Activated T-helper 2 cell treated with anti-CD3 and anti-CD28 coated beads, Interferon-gamma antibody, Interleukin-2, Interleukin-4, amounts not matched to agents 10 μg/mL and 5 μg/mL and 100 μg/mL, durations not matched to agents 14 hours and 24 hours and 36 hours (primary cell): ENCODE data around the gene DNAJC22. TPM values are rescaled to one million over a fixed set of nuclear protein-coding genes. Genes with fewer than 3 reads are reported as not detected.
"Not testable (repeated sequence)": the region's sequence is repeated elsewhere in the genome, so short reads cannot be mapped to it uniquely, and the experiment has no call there.

ENCODE experiments used
- DNase-seq: peaks from one replicate; pipeline ENCODE4 v3.0.0; 2021; ENCODE audit warnings: low spot score
- H3K27ac Mint-ChIP-seq: one replicate; pipeline ENCODE4 v1.8.0; 2021; ENCODE audit warnings: mixed read lengths
- H3K27me3 Mint-ChIP-seq: one replicate; pipeline ENCODE4 v1.8.0; 2021; ENCODE audit warnings: low read depth, mixed read lengths
- H3K36me3 Mint-ChIP-seq: one replicate; pipeline ENCODE4 v1.8.0; 2021; ENCODE audit warnings: low read depth, mixed read lengths
- H3K4me1 Mint-ChIP-seq: one replicate; pipeline ENCODE4 v1.8.0; 2021; ENCODE audit warnings: low read depth, mixed read lengths
- H3K4me3 Mint-ChIP-seq: one replicate; pipeline ENCODE4 v1.8.0; 2021; ENCODE audit warnings: low read depth, mild to moderate bottlenecking, moderate library complexity, mixed read lengths
- H3K9me3 Mint-ChIP-seq: one replicate; pipeline ENCODE4 v1.8.0; 2021; ENCODE audit warnings: mixed read lengths
- intact Hi-C: fragments of 100-400 bp; cut with micrococcal nuclease; formaldehyde crosslinking; loops from one replicate; pipeline ENCODE4 v1.15.1; 2023
- total RNA-seq: library from RNA; stranded (reverse); gene quantifications from 2 replicates; pipeline ENCODE4 v1.2.3, GENCODE V29; 2022

DNAJC22 gene
- total RNA-seq, 1 donor from 2014 or later: 0.09 TPM

DNA sequence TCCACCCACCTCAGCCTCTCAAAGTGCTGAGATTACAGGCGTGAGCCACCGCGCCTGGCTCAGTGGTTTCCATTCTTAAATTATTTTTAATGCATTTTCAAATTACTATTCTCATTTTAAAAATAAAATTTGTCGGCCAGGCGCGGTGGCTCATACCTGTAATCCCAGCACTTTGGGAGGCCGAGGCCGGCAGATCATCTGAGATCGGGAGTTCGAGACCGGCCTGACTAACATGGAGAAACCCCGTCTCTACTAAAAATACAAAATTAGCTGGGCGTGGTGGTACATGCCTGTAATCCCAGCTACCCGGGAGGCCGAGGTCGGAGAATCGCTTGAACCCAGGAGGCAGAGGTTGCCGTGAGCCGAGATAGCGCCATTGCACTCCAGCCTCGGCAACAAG lies 12.9 kb upstream of the DNAJC22 start:
- peaks cover 31% of the 10 kb centered on the region for H3K36me3 Mint-ChIP-seq
- H3K27me3 Mint-ChIP-seq: peaks cover 53% of the 10 kb centered on the region
- peaks cover 17% of the 10 kb centered on the region for H3K4me1 Mint-ChIP-seq
- H3K27ac Mint-ChIP-seq, H3K4me3 Mint-ChIP-seq, DNase-seq, H3K9me3 Mint-ChIP-seq: not testable (repeated sequence)
- intact Hi-C loops: loop anchor here (2.0 kb wide), 1 partner anchor 13 kb away; the partner anchor contains the start of gene DNAJC22

DNA sequence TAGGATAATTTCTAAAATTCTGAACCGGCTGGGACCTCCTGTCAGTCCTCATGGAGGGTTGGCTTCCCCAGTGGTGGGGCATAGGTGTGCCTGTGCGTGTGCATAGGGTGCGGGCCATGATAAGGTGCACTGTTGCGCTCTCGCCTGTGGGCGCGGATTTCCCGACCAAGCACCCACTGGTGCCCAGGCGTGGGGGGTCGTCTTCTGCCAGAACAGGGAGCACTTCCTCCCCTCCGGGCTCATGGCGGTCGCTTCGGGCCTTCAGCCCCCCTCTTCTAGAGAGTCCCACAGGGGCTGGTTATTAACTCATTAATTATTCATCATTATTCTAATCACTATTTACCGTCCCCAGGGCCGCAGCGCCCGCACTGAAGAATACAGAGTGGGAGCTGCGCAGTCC lies 12.5 kb upstream of the DNAJC22 start:
- DNase-seq: no peak
- Mint-ChIP-seq H3K4me3 (no peak overlapping the region), H3K9me3 (no peaks in the 10 kb centered on the region), H3K4me1 (peaks cover 17% of the 10 kb centered on the region), H3K27me3 (peaks cover 57% of the 10 kb centered on the region), H3K27ac (no peak overlapping the region), H3K36me3 (peaks cover 28% of the 10 kb centered on the region)
- intact Hi-C loops: no loop called here

- no peak overlapping the region for H3K4me3 Mint-ChIP-seq
These were observed 12.0 kb upstream of the DNAJC22 start for GRCh38 chr12:49334681-49335080.

DNA sequence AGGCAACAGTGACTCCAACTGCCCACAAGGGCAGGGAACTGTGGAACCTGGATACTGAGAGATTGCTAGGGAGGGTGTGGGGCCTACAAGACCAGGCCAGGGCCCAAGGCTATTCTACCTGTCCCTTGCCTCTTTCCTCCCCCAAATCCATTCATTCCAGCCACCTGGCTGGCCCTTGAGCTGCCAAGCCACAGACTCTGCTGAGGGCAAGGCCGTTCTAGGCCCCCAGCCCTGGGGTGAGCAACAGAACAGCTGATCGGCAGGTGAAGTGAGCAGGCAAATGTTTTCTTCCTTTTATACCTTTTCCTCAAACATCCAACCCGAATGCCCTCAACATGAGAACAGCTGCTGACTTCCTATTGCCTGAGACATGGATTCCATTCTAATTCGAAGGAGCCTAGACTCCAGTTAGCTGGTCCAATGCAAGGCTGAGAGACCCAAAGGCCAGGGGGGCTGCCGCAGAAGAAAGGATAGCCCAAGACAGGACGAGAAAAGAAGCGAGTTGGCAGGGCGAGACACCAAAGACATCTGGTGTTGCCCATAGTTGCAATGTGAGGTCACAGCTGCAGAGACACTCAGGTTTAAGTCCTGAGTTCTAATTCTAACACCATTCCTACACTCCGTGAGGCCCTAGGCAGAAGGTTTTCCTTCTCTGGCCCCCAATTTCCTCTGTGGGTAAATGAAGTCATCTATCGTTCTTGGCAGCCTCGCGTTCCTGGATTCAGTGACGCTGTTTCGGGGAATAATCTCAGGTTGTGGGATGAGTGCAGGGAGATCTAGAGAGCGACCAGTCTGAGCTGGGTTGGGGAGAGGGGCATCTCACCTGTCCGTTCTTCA lies 11.4 kb upstream of the DNAJC22 start:
- no peak for DNase-seq
- Mint-ChIP-seq H3K36me3 (peaks cover 21% of the 10 kb centered on the region), H3K27me3 (peaks cover 68% of the 10 kb centered on the region), H3K4me1 (peaks cover 17% of the 10 kb centered on the region), H3K27ac (no peak overlapping the region), H3K4me3 (no peak overlapping the region), H3K9me3 (no peaks in the 10 kb centered on the region)
- intact Hi-C loops: loop anchor here (5.0 kb wide), 1 partner anchor 353 kb away; no protein-coding TSS in a partner anchor

More at GRCh38 chr12:49334681-49335080, 12.0 kb upstream of the DNAJC22 start:
- no peak overlapping the region for H3K27ac Mint-ChIP-seq
- H3K9me3 Mint-ChIP-seq: no peaks in the 10 kb centered on the region
- DNase-seq: no peak
- peaks cover 17% of the 10 kb centered on the region for H3K4me1 Mint-ChIP-seq
- peaks cover 62% of the 10 kb centered on the region for H3K27me3 Mint-ChIP-seq
- intact Hi-C loops: loop anchor here (5.0 kb wide), 1 partner anchor 352 kb away; no protein-coding TSS in a partner anchor
- peaks cover 26% of the 10 kb centered on the region for H3K36me3 Mint-ChIP-seq

GRCh38 chr12:49335955-49336644 lies 10.6 kb upstream of the DNAJC22 start:
- DNase-seq: no peak
- H3K4me1 Mint-ChIP-seq: peaks cover 17% of the 10 kb centered on the region
- no peak overlapping the region for H3K4me3 Mint-ChIP-seq
- peaks cover 76% of the 10 kb centered on the region for H3K27me3 Mint-ChIP-seq
- intact Hi-C loops: loop anchor here (5.0 kb wide), 1 partner anchor 354 kb away; no protein-coding TSS in a partner anchor
- peaks cover 16% of the 10 kb centered on the region for H3K36me3 Mint-ChIP-seq
- H3K27ac Mint-ChIP-seq: no peak overlapping the region
- no peaks in the 10 kb centered on the region for H3K9me3 Mint-ChIP-seq

DNA sequence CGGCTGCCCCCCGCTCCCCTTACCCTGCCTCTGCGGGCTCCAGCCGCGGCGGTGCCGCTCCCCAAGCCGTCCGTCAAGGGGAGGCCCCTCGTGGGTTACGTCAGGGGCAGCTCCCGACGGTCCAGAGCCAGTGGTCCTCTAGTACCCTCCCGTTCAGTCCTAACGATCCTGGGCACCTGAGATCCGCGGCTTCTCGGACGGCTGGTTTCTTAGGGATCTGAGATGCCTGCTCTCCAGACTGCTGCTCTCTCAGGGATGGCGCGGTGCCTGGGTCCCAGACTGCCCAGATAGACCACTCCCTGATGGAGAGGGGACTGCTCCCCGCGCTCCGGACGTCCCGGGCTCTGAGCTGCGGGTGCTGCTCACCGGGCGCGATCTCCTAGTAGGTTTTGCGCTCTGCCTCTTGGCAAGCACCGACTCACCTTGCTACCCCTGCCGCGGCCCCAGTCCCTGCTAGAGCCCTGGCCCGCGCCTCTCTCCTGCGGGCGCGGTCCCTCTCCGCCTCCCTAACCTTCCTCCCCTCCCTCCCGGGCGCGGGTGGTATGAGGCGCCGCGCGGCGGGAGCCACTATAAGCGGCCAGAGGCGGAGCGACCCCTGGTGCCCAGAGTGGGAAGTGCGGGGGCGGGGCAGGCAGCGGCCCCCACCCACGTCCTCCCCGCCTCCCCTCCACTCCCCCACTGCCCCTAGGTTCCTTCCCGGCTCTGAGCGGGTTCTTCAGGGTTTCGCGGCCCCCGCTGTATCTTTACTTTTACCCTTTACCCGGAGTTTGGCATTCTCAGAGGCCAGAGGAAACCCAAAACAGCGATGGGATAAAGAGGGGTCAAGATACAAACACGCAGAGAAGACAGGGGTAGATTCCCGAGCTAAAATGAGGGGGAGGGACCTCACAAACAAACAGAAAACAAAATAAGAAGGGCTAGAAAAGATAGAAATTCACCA lies 9.8 kb upstream of the DNAJC22 start, which contains the start of gene C1QL4:
C1QL4 (minus strand) TSS at position 544 of the 940 bp plus-strand sequence. CDS start 711 bp downstream, outside the sequence.
- intact Hi-C loops: loop anchor here (5.0 kb wide), 1 partner anchor 355 kb away; no protein-coding TSS in a partner anchor
- peaks cover 78% of the 10 kb centered on the region for H3K27me3 Mint-ChIP-seq
- no peak within 1 kb of the TSS for H3K27ac Mint-ChIP-seq
- H3K9me3 Mint-ChIP-seq: no peaks in the 10 kb centered on the region
- H3K4me1 Mint-ChIP-seq: peaks cover 17% of the 10 kb centered on the region
- peak within 1 kb of the TSS; percentile 59 for H3K4me3 Mint-ChIP-seq
- peaks cover 8% of the 10 kb centered on the region for H3K36me3 Mint-ChIP-seq
- DNase-seq: peak; percentile 82

DNA sequence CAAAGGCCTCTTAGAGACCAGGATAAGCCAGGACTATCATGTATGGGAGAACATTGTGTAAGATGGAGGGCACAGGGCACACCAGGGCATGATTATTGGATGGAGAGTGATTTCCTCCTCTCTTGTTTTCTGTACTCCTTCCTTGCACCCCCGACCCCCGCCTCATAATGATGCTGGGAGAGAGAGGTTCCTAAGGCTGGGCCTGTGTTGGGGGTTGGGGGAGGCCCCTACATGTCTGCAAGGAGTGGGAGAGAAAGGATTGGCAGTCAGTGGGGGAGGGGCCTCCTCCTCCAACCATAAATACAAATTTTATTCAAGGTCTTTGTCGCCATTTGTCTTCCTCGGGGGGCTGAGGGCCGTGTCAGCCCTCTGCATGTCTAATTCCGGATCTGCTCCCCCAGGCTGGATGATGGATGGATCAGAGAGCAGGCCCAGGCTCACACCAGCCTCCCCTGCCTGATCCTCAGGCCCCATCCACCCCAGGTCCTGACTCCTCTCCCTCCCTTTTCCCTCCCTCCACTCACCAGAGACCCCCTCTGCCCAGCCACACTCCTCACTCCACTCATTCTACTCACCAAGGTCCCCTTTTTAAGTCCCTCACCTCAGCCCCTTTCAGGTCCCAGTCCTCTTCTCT lies 7.7 kb upstream of the DNAJC22 start:
- intact Hi-C loops: loop anchor here (2.0 to 5.0 kb wide), 2 partner anchors 248 to 357 kb away; no protein-coding TSS in a partner anchor
- Mint-ChIP-seq H3K27me3 (peaks cover 79% of the 10 kb centered on the region), H3K4me3 (no peak overlapping the region)

DNA sequence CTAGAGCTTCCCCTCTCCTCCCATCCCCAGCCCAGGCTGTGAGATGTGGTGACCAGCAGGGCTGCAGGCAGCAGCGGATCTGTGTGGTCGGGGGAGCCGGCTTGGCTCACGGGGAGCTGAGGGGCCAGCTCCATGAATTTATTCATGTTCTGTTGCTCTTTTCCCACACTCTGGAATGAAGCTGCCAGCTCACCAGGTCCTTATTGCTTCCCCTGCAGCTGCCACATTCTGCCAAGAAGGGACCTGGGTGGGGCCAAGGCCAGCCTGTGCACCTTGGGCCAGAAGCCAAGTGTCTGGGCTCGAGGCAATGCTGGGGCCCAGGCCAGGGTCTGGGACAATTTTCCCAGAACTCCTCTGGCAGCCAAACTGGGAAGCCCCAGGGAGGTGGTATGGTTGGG lies 7.2 kb upstream of the DNAJC22 start:
- no peak for DNase-seq
- Mint-ChIP-seq H3K27me3 (peaks cover 80% of the 10 kb centered on the region), H3K4me1 (peaks cover 25% of the 10 kb centered on the region), H3K36me3 (no peaks in the 10 kb centered on the region), H3K9me3 (no peaks in the 10 kb centered on the region), H3K27ac (no peak overlapping the region), H3K4me3 (no peak overlapping the region)
- intact Hi-C loops: loop anchor here (2.0 to 5.0 kb wide), 2 partner anchors 249 to 357 kb away; no protein-coding TSS in a partner anchor

More for the DNA sequence above, 7.7 kb upstream of the DNAJC22 start:
- H3K4me1 Mint-ChIP-seq: peaks cover 23% of the 10 kb centered on the region
- H3K9me3 Mint-ChIP-seq: no peaks in the 10 kb centered on the region
- H3K27ac Mint-ChIP-seq: no peak overlapping the region
- DNase-seq: no peak
- H3K36me3 Mint-ChIP-seq: no peaks in the 10 kb centered on the region

DNA sequence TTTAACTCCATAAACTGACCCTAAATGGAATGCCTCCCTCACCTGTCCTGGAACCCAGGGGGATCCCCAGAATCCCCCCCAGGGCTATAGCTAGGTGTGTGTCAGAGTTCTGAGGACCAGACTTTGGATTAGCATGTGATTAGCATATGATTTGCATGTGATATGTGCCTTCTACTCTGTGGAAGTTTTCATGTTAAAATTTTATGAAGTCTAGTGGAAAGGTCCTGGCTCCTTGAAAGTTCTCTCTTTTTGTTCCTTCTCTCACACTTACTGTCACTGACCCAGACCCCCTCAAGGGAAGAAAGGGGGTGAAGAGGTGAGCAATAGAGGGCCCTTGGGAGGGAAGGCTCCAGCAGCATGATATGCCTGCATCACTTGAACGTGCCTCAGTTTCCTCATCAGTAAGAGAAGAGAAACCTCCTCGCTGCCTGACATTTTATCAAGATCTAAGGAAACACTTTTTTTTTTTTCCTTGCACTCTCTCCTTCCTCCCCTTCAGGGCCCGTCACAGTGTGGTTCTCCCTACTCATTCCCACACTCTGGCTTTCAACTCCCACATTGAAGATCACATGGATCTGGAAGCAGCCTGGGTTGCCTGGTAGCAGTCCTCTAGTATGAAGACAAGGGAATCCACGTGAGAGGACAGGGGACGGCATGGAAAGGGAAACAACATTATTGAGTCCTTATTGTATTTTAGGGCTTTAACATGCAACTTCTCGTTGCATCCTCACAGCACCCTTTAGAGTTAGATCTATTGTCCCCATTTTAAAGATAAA lies 6.4 kb upstream of the DNAJC22 start:
- no peak overlapping the region for H3K27ac Mint-ChIP-seq
- peaks cover 75% of the 10 kb centered on the region for H3K27me3 Mint-ChIP-seq
- no peak for DNase-seq
- no peaks in the 10 kb centered on the region for H3K36me3 Mint-ChIP-seq
- H3K4me1 Mint-ChIP-seq: peaks cover 25% of the 10 kb centered on the region
- intact Hi-C loops: no loop called here
- H3K9me3 Mint-ChIP-seq: no peaks in the 10 kb centered on the region
- no peak overlapping the region for H3K4me3 Mint-ChIP-seq

DNA sequence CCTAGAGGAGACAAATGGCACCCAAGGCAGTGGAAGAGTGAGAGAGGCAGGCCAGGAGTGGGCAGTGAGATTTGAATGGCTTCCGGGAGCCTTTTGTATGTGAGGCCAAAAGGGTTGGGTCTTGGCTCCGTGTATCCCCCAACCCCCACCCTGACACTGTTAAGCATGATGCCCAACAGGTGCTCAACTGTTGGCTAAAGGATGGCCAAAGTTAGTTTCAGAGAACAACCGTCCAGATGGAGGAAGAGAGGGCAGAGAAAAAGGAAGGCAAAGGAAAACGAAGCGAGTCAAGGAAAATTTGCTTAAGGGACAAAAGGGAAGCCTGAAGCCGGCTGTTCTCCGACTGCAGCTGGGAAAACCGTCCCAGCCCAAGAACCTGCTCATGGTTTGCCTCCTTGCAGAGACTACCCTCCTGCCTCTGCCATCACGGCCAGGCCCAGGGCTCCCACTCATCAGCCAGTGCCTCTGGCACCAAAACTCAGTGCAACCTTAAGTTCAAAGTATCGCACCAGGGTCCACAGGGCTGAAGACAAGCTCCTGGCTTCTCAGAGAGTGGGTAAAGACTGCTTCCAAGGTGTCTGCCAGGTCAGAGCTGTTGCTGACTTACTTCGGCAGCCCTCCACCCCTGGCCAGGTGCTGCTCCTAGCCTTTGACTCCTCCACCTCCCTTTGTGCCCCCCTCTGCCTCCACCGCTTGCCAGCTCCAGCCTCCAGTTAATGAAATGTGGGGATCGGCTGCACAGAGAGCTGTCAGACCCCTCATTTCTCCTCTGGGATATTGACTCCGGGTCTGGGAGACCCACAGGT lies 5.5 kb upstream of the DNAJC22 start:
- Mint-ChIP-seq H3K4me1 (peaks cover 23% of the 10 kb centered on the region), H3K36me3 (no peaks in the 10 kb centered on the region), H3K27me3 (peaks cover 76% of the 10 kb centered on the region), H3K4me3 (no peak overlapping the region), H3K9me3 (no peaks in the 10 kb centered on the region), H3K27ac (no peak overlapping the region)
- intact Hi-C loops: no loop called here
- DNase-seq: no peak

GRCh38 chr12:49341777-49342065 lies 5.0 kb upstream of the DNAJC22 start:
- Mint-ChIP-seq H3K27me3 (peaks cover 81% of the 10 kb centered on the region), H3K27ac (no peak overlapping the region), H3K9me3 (no peaks in the 10 kb centered on the region), H3K36me3 (no peaks in the 10 kb centered on the region), H3K4me3 (no peak overlapping the region), H3K4me1 (peaks cover 25% of the 10 kb centered on the region)
- intact Hi-C loops: loop anchor here (1.0 kb wide), 2 partner anchors 45 to 53 kb away; no protein-coding TSS in a partner anchor
- no peak for DNase-seq
